BLaER1 treated with 17β-estradiol and CSF1 and Interleukin-3, amounts not matched to agents 10 nM and 100 nM (cell line): ENCODE data around the gene TBX5.

Experiments
- H3K27ac ChIP-seq, 11 experiments: shearing (Covaris generic); formaldehyde crosslinking; 2 replicates each; pipeline ENCODE4 v1.8.1; 2022
- H3K27me3 ChIP-seq, 11 experiments: shearing (Covaris generic); formaldehyde crosslinking; 2 replicates each; pipeline ENCODE4 v1.8.1; 2022
- H3K36me3 ChIP-seq, 11 experiments: shearing (Covaris generic); formaldehyde crosslinking; 2 replicates each; pipeline ENCODE4 v1.8.1; 2022
- H3K4me1 ChIP-seq, 10 experiments: shearing (Covaris generic); formaldehyde crosslinking; 2 replicates each; pipeline ENCODE4 v1.8.1; 2022
- H3K4me2 ChIP-seq, 11 experiments: shearing (Covaris generic); formaldehyde crosslinking; 2 replicates each; pipeline ENCODE4 v1.8.1; 2022
- H3K4me3 ChIP-seq, 10 experiments: shearing (Covaris generic); formaldehyde crosslinking; 2 replicates each; pipeline ENCODE4 v1.8.1; 2022
- H3K9ac ChIP-seq, 11 experiments: shearing (Covaris generic); formaldehyde crosslinking; 2 replicates each; pipeline ENCODE4 v1.8.1; 2022
- H3K9me3 ChIP-seq, 11 experiments: shearing (Covaris generic); formaldehyde crosslinking; replicated peaks in 1 of 11; 2 replicates each; pipeline ENCODE4 v1.8.1; 2022
- H4K20me1 ChIP-seq, 11 experiments: shearing (Covaris generic); formaldehyde crosslinking; 2 replicates each; pipeline ENCODE4 v1.8.1; 2022
- Cebpa-rat ChIP-seq, 11 experiments: shearing (Covaris generic); IDR thresholded peaks; 2 replicates each; pipeline ENCODE4 v1.8.1; 2022

The TBX5 gene

DNA sequence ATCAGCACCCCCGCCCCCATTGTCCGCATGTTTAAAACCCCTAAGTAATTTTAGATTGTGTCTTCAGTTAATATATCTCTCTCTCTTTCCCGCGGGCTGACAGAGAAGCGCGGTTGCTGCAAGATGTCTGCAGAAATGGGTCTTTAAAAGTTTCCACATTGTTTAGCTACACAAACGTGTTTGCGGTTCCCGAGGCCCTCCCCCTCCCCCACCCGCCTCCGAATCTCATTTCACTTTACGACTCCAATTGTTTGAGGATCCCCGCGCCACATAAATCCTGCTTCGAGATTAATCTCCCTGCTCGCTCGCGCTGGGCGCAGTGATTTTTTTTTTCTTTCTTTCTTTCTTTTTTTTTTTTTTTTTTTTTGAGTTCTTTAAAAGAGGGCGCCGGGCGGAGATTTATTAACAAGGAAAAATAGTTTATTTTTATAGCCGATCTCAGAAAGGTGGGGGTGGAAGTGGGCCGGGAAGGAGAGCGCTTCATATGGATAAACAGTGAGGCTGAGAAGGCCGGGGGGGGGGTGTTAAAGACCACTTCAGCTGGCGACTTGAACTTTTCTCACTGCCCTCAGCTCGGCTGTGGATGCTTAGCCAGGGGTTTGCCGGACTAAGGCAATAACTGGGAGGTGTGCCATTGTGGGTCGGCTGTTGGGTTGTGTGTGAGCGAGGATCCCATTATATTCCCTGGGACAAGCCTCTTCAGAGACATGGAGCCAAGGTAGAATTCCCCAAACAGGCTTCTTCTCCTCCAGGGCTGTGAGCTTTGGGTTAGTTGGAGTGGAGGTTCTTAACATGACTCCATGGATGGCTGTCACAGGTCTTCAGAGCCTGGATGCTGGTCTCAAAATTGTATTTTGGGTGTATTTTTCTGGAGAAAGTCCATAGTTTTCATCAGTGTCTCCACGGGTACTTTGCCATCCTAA, 39.7 kb upstream of the TBX5 start:
- Histone ChIP-seq H3K9ac (no peak overlapping the region), H3K4me2 (no peak overlapping the region), H4K20me1 (peaks cover 0 to 21% (median 6%) of the 10 kb centered on the region in 11 experiments; a peak in 6 of 22 replicates), H3K4me1 (no peaks in the 10 kb centered on the region), H3K27ac (no peak overlapping the region), H3K9me3 (peaks cover 40 to 75% (median 63%) of the 10 kb centered on the region in 11 experiments), H3K27me3 (peaks cover 99 to 100% (median 100%) of the 10 kb centered on the region in 11 experiments), H3K4me3 (no peak overlapping the region), H3K36me3 (no peaks in the 10 kb centered on the region)
- no peak for TF ChIP-seq Cebpa-rat (IDR thresholded peaks at IDR 0.05)

DNA sequence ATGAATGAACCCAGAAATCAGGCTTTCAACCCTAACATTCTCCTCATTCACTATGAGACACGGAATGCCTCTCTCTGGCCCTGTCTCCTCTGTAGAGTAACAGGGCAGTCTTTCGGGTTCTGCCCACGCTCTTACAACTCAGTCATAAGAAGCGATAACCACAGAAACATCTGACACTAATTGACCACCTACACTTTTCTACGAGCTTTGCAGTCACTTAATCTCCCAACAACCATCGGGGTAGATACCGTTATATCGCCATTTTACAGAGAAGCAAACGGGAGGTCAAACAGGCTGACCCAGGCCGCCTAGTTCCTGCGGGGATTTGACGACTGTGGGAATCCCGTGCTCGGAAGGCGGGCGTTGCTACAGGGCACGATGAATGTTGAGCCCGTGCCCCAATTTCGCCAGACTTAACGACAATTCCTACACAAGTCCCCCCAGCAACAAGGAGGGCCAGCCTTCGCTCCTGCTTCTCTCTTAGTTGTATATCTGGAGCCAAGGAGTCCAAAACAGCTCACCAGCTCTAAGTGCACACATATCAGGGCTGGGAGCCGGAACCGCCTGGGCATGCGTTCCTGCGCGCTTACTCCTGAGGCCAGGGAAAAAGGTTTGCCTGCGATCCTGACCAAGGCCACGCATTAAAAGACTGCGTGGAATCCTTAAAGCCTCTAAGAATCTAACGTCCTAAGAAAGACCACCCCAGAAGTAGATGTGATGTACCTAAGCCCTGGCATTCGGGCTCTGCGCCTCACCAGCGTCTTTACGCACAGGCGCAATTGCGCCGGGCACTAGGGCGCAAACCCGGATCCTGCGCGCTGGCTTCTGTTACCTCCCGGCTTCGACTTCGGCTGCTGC, 38.7 kb upstream of the TBX5 start:
- Histone ChIP-seq H3K27ac (no peak overlapping the region), H4K20me1 (peaks cover 0 to 21% (median 6%) of the 10 kb centered on the region in 11 experiments; a peak in 6 of 22 replicates), H3K4me3 (no peak overlapping the region), H3K4me1 (no peaks in the 10 kb centered on the region), H3K27me3 (peaks cover 99 to 100% (median 100%) of the 10 kb centered on the region in 11 experiments), H3K4me2 (no peak overlapping the region), H3K9me3 (peaks cover 50 to 85% (median 73%) of the 10 kb centered on the region in 11 experiments), H3K36me3 (no peaks in the 10 kb centered on the region), H3K9ac (no peak overlapping the region)
- no peak for TF ChIP-seq Cebpa-rat (IDR thresholded peaks at IDR 0.05)

DNA sequence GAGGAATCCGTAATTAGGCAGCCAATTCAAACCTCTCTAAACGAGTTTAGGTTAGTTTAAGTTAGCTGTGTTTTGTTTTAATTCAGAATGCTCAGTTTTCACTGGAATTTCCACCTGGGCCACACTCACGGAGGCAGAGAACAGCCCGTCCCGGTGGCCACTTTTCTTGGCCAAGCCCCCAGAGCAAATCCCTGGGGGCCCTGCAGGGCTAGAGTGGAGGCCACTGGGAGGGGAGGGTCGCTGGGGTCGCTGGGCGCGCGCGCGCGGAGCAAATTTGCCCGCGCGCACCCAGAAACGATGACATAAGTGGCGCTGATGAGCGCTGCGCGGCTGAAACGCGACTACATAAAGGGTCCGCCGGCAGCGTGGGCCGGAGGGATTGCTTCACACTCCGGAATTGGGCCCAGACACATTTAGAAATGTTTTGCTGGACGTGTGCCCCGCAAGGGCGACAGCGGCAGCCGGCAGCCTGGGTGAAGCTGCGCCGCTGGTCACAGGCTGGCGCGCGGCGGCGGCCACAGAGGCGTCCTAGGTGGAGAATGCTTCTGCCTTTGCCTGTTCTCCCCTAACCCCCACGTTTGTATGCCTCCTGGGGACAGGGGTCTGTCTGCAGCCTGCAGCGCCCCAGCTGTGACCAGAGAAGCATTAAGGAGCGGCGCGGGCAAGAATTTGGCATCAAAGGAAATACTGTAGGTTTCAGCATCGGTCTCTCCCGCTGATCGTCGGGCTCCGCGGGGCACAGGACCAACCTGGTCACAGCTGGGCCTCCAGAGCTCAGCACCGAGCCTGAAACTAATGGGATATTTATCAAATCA, 37.9 kb upstream of the TBX5 start:
- Histone ChIP-seq H3K4me1 (peaks cover 0 to 7% (median 6%) of the 10 kb centered on the region in 10 experiments; a peak in 11 of 20 replicates), H3K4me2 (no peak overlapping the region), H3K9me3 (peaks cover 55 to 88% (median 79%) of the 10 kb centered on the region in 11 experiments), H3K36me3 (no peaks in the 10 kb centered on the region), H4K20me1 (peaks cover 0 to 16% (median 6%) of the 10 kb centered on the region in 11 experiments; a peak in 6 of 22 replicates), H3K9ac (no peak overlapping the region), H3K4me3 (no peak overlapping the region), H3K27me3 (peaks cover 99 to 100% (median 100%) of the 10 kb centered on the region in 11 experiments), H3K27ac (no peak overlapping the region)
- TF ChIP-seq Cebpa-rat (IDR thresholded peaks at IDR 0.05): no peak

DNA sequence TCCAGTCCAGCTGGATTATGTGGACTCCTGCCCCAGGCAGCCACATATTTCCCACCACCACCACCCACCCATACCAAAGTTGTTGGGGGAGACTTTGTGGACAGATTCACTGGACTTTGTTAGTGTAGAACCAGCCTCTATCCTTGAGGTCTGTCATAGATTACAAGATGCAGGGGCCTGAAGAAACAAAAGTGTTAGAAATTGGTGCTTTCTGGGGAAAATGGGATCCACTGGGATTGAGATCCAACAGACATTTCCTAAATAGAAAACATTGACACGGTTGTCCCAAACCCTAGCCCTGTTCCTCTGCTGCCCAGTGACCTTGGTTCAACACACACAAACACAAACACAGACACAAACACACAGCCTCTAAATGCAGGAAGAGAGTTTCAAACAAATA, 36.6 kb upstream of the TBX5 start:
- Histone ChIP-seq H4K20me1 (peaks cover 0 to 9% (median 0%) of the 10 kb centered on the region in 11 experiments; a peak in 5 of 22 replicates), H3K9ac (no peak overlapping the region), H3K4me2 (no peak overlapping the region), H3K27ac (no peak overlapping the region), H3K9me3 (peaks cover 52 to 88% (median 80%) of the 10 kb centered on the region in 11 experiments), H3K36me3 (no peaks in the 10 kb centered on the region), H3K4me3 (no peak overlapping the region), H3K4me1 (peaks cover 0 to 19% (median 11%) of the 10 kb centered on the region in 10 experiments; a peak in 11 of 20 replicates), H3K27me3 (peaks cover 99 to 100% (median 100%) of the 10 kb centered on the region in 11 experiments)
- TF ChIP-seq Cebpa-rat (IDR thresholded peaks at IDR 0.05): no peak

DNA sequence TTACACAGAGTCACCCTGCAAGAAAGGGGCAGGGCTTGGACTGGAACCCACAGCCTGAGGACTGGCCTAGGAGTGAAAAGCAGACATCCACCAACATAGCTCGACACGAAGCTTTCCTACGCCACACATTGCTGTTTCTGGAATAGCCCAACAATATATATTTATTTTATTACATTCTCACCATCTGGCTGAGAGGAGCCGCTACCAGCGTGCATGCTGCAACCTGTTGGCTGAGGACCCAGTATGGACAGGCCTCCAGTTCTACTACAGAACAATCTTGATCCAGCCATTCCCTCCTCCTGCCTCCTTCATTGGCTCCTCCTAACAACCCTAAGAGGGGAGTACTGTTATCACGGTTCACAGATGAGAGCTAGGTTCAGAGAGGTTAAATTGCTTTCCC, 35.6 kb upstream of the TBX5 start:
- Histone ChIP-seq H3K9ac (no peak overlapping the region), H3K27me3 (peaks cover 93 to 100% (median 99%) of the 10 kb centered on the region in 11 experiments), H3K27ac (no peak overlapping the region), H3K4me3 (no peak overlapping the region), H3K9me3 (peaks cover 56 to 91% (median 81%) of the 10 kb centered on the region in 11 experiments), H3K36me3 (no peaks in the 10 kb centered on the region), H3K4me2 (no peak overlapping the region), H4K20me1 (peaks cover 0 to 5% (median 0%) of the 10 kb centered on the region in 11 experiments; a peak in 2 of 22 replicates), H3K4me1 (peaks cover 0 to 19% (median 11%) of the 10 kb centered on the region in 10 experiments; a peak in 11 of 20 replicates)
- TF ChIP-seq Cebpa-rat (IDR thresholded peaks at IDR 0.05): no peak

DNA sequence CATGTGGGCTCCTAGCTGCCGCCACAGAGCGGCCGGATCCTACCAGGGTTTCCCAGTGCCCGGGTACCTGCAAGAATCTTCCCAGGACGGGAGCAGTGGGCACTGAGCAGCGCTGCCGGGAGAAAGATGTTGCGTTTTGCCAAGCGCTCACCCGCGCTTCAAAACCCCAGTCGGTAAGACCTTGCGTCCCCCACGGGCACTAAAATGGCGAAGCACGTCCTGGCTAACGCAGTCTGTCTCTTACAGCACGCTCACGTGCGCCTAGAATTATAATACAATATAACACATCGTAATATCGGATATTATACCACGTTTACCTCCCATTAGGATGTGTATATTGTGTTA, 35.1 kb upstream of the TBX5 start:
- H4K20me1 ChIP-seq: peaks cover 0 to 5% (median 0%) of the 10 kb centered on the region in 11 experiments; a peak in 2 of 22 replicates
- no peak overlapping the region for H3K4me2 ChIP-seq
- peaks cover 0 to 19% (median 11%) of the 10 kb centered on the region in 10 experiments; a peak in 11 of 20 replicates for H3K4me1 ChIP-seq
- H3K27ac ChIP-seq: no peak overlapping the region
- H3K9me3 ChIP-seq: peaks cover 59 to 91% (median 81%) of the 10 kb centered on the region in 11 experiments
- no peak for TF ChIP-seq Cebpa-rat (IDR thresholded peaks at IDR 0.05)
- H3K4me3 ChIP-seq: no peak overlapping the region
- no peaks in the 10 kb centered on the region for H3K36me3 ChIP-seq
- H3K9ac ChIP-seq: no peak overlapping the region
- peaks cover 87 to 100% (median 99%) of the 10 kb centered on the region in 11 experiments for H3K27me3 ChIP-seq

DNA sequence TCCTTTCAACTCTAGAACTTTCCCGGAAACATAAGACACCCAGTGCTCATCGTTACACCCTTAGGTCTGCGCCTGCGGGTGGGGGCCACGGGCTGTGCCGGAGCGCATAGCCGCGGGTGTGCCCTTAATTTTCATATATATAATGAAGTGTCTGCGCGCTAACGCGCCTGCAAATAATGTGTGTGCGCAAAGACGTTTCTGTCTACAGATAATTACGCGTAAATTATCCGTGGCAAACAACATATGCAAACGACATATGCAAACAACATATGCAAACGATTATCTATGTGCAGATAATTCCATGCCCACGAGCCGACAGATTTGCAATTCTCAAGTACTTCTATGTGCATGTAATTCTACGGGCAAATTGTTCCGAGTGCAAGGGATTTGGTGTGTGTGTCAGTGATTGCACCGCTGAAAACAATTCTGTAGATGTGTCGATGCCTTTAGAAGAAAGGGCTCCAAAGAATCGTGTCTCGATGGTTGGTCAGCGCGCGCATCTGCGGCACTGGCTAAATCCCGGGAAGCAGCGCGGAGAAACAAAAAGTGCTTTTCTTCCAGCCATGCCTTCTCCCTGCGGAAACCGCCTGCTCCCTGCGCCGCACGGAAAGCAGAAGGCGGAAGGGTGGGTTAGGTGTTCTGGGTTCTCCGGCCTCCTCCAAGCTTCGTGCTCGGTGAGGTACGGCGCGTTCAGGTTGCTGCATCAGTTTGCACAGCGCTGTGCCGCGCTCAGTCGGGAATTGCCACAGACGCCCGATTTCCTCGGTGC, 34.5 kb upstream of the TBX5 start:
- no peak overlapping the region for H3K27ac ChIP-seq
- H3K9me3 ChIP-seq: peaks cover 59 to 88% (median 78%) of the 10 kb centered on the region in 11 experiments
- no peak overlapping the region for H3K4me2 ChIP-seq
- no peak for TF ChIP-seq Cebpa-rat (IDR thresholded peaks at IDR 0.05)
- no peak overlapping the region for H3K4me3 ChIP-seq
- peaks cover 0 to 19% (median 11%) of the 10 kb centered on the region in 10 experiments; a peak in 11 of 20 replicates for H3K4me1 ChIP-seq
- peaks cover 0 to 5% (median 0%) of the 10 kb centered on the region in 11 experiments; a peak in 2 of 22 replicates for H4K20me1 ChIP-seq
- H3K36me3 ChIP-seq: no peaks in the 10 kb centered on the region
- peaks cover 82 to 98% (median 95%) of the 10 kb centered on the region in 11 experiments for H3K27me3 ChIP-seq
- H3K9ac ChIP-seq: no peak overlapping the region
